Neural cell (in vitro differentiated cells): ENCODE measurements around the gene LRCOL1.

Experiments used
- POLR2AphosphoS5 ChIP-seq: IDR thresholded peaks from 2 replicates; pipeline ENCODE4 v1.6.1; 2012
- TF ChIP-seq, protein P1 (sequence below): fragments of 450-650 bp; IDR thresholded peaks from 2 replicates; pipeline ENCODE4 v1.5.1; 2014; ENCODE audit warnings: antibody characterized with exemption, mild to moderate bottlenecking, moderate library complexity; ENCODE audit not compliant: poor library complexity, severe bottlenecking

DNA sequence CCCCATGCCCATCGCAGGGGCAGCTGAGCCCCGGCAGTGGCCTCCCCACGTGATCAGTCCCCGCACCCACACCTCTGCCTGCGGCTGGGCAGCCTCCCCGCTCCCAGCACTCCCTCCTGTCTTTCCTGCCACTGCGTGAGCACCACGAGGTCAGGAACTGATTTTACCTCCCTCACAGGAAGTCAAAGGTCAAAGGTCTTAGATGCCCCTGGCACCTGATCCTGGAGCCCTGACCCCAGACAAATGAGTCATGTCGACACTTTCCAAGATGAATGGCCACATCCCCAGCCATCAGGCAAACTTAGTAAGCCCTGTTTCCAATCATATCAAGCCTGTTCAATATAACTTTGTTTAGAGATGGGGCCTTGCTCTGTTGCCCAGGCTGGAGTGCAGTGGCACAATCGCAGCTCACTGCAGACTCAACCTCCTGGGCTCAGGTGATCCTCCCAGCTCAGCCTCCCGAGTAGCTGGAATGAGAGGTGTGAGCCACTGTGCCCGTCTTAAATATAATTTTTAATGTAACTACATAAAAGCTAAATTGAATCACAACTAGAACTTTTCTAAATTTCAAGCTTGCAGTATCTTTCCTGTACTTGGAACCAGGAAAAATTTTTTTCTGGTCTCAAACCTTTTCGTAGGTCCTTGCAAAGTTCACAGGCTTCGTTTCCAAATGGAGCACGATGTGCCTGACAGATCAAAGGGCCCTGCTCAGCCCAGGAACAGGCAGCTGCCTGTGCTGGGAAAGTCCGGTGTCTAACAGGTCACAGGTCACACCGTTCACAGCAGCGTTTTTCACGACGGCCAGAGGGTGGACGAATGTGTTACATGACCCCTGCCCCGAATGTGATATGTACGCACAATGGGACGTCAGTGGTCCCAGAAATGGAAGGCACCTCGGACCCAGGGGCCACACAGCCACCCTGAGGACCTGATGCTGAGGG is 1.9 kb downstream of the LRCOL1 start:
- TF ChIP-seq POLR2AphosphoS5, result no peak
- TF ChIP-seq, protein P1, sequence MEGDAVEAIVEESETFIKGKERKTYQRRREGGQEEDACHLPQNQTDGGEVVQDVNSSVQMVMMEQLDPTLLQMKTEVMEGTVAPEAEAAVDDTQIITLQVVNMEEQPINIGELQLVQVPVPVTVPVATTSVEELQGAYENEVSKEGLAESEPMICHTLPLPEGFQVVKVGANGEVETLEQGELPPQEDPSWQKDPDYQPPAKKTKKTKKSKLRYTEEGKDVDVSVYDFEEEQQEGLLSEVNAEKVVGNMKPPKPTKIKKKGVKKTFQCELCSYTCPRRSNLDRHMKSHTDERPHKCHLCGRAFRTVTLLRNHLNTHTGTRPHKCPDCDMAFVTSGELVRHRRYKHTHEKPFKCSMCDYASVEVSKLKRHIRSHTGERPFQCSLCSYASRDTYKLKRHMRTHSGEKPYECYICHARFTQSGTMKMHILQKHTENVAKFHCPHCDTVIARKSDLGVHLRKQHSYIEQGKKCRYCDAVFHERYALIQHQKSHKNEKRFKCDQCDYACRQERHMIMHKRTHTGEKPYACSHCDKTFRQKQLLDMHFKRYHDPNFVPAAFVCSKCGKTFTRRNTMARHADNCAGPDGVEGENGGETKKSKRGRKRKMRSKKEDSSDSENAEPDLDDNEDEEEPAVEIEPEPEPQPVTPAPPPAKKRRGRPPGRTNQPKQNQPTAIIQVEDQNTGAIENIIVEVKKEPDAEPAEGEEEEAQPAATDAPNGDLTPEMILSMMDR, result no peak
